Activated naive CD4-positive, alpha-beta T cell (primary cell): ENCODE results near the gene EPHA2.
"Not testable (repeated sequence)": the region's sequence is repeated elsewhere in the genome, so short reads cannot be mapped to it uniquely, and the experiment has no call there.

ENCODE experiments used
- DNase-seq, 4 experiments: peaks; one replicate each; lab custom pipeline; 2025; lab: John Stamatoyannopoulos, UW

EPHA2 gene

GRCh38 chr1:16167331-16168143 lies 11.7 kb upstream of the EPHA2 start:
- DNase-seq: peak; percentile 20 to 65 (median 38)

GRCh38 chr1:16166117-16166516 lies 10.2 kb upstream of the EPHA2 start:
- no peak for DNase-seq

GRCh38 chr1:16165548-16165947 lies 9.7 kb upstream of the EPHA2 start:
- DNase-seq: no peak

GRCh38 chr1:16165073-16165364 lies 9.2 kb upstream of the EPHA2 start:
- DNase-seq: no peak

GRCh38 chr1:16164213-16165072 lies 8.6 kb upstream of the EPHA2 start:
- DNase-seq: no peak

GRCh38 chr1:16163608-16164212 lies 7.8 kb upstream of the EPHA2 start:
- not testable (repeated sequence) for DNase-seq

GRCh38 chr1:16162163-16162822 lies 6.4 kb upstream of the EPHA2 start:
- peak in 2 of 4 experiments; percentile 29 to 41 for DNase-seq

- DNase-seq: no peak
These were observed 5.8 kb upstream of the EPHA2 start for GRCh38 chr1:16161717-16162116.

GRCh38 chr1:16158993-16159831 lies 3.3 kb upstream of the EPHA2 start:
- DNase-seq: no peak

GRCh38 chr1:16158025-16158424 lies 2.2 kb upstream of the EPHA2 start:
- peak in 2 of 4 experiments; percentile 9 to 19 for DNase-seq

- no peak for DNase-seq
These were observed 1.1 kb upstream of the EPHA2 start for GRCh38 chr1:16156848-16157495.

GRCh38 chr1:16153999-16154673 lies 1.7 kb downstream of the EPHA2 start:
- DNase-seq: no peak

GRCh38 chr1:16153096-16153998 lies 2.5 kb downstream of the EPHA2 start:
- no peak for DNase-seq

- DNase-seq: no peak
These were observed 3.3 kb downstream of the EPHA2 start for GRCh38 chr1:16152481-16153087.

GRCh38 chr1:16151995-16152384 lies 3.9 kb downstream of the EPHA2 start:
- DNase-seq: no peak

GRCh38 chr1:16151196-16151994 lies 4.5 kb downstream of the EPHA2 start:
- no peak for DNase-seq

- DNase-seq: no peak
These were observed 5.4 kb downstream of the EPHA2 start for GRCh38 chr1:16150508-16150907.
